Gastrocnemius medialis (tissue), 4 donors: ENCODE measurements around the gene GPR37.

Source experiments
- CTCF ChIP-seq, 5 experiments: fragments of 450-650 bp in 3 of 5; fragments of 200-600 bp in 2 of 5; sonication (generic) in 2 of 5; IDR thresholded peaks in 4 of 5; conservative IDR thresholded peaks in 1 of 5; 1 replicate in 4 of 5; 2 replicates in 1 of 5; pipeline ENCODE4 v1.5.1; 2016 to 2019; ENCODE audit warnings: antibody characterized with exemption in 5 of 5, mild to moderate bottlenecking in 3 of 5, moderate library complexity in 3 of 5
- POLR2A ChIP-seq, 2 donors: fragments of 450-650 bp; IDR thresholded peaks; one replicate each; pipeline ENCODE4 v1.6.1; 2017; ENCODE audit warnings: antibody characterized with exemption in 2 of 2, mild to moderate bottlenecking in 2 of 2, moderate library complexity in 2 of 2

GRCh38 chr7:124768525-124768924 lies 2.9 kb upstream of the GPR37 start:
- TF ChIP-seq CTCF (IDR thresholded peaks at IDR 0.05 in 4 of 5, conservative IDR thresholded peaks at IDR 0.05 in 1 of 5) (no peak), POLR2A (IDR thresholded peaks at IDR 0.05) (no peak)
